Heart right ventricle (tissue), 16 donors: ENCODE measurements around the gene RSBN1L. TPM values are rescaled to one million over a fixed set of nuclear protein-coding genes. Genes with fewer than 3 reads are reported as not detected.

Source experiments
- ATAC-seq, 8 donors: fragments of 200-7000 bp; cut with Tn5 transposase; one replicate each; pipeline ENCODE4 v1.9.1; 2020; ENCODE audit warnings: mild to moderate bottlenecking in 8 of 8, moderate library complexity in 8 of 8, moderate number of reproducible peaks in 1 of 8
- DNase-seq, 2 donors: peaks; one replicate each; pipeline ENCODE4 v3.0.0-alpha.2; 2020
- H3K27ac ChIP-seq, 10 donors: fragments of 200-600 bp; sonication (generic) in 2 of 10; one replicate each; pipeline versions ENCODE4 v1.5.0 to v1.8.0; 2020 to 2022; ENCODE audit warnings: mild to moderate bottlenecking in 3 of 10
- H3K27me3 ChIP-seq, 7 donors: fragments of 200-600 bp; one replicate each; pipeline ENCODE4 v1.8.0; 2021 to 2022; ENCODE audit warnings: mild to moderate bottlenecking in 2 of 7
- H3K36me3 ChIP-seq, 9 donors: fragments of 200-600 bp; sonication (generic) in 1 of 9; one replicate each; pipeline versions ENCODE4 v1.5.0 to v1.8.0; 2020 to 2022; ENCODE audit warnings: mild to moderate bottlenecking in 2 of 9
- H3K4me1 ChIP-seq, 9 donors: fragments of 200-600 bp; sonication (generic) in 1 of 9; one replicate each; pipeline versions ENCODE4 v1.5.0 to v1.8.0; 2020 to 2022; ENCODE audit warnings: mild to moderate bottlenecking in 4 of 9
- H3K4me3 ChIP-seq, 10 donors: fragments of 200-600 bp; sonication (generic) in 2 of 10; one replicate each; pipeline versions ENCODE4 v1.5.0 to v1.8.0; 2020 to 2022; ENCODE audit warnings: mild to moderate bottlenecking in 7 of 10, moderate library complexity in 2 of 10
- H3K9me3 ChIP-seq, 11 donors: fragments of 200-600 bp in 10 of 11; sonication (generic) in 2 of 11; one replicate each; pipeline versions ENCODE4 v1.5.0 to v1.8.0; 2013 to 2022; ENCODE audit warnings: mild to moderate bottlenecking in 2 of 11, control low read depth in 1 of 11, moderate library complexity in 1 of 11
- WGBS, 2 donors: extraction: QIAGEN DNeasy Blood & Tissue Kit; methylation state at CpG; one replicate each; pipeline ENCODE4 v1.1.7; 2013; ENCODE audit warnings: inconsistent platforms in 1 of 2; 5-methylcytosine and 5-hydroxymethylcytosine counted together
- intact Hi-C, 10 donors: fragments of 100-400 bp; cut with DNase I; formaldehyde crosslinking; loops; one replicate each; pipeline versions ENCODE4 v1.11.1 to v1.14.2; 2022
- polyA plus RNA-seq, 2 donors: library from polyadenylated mRNA; stranded (reverse); fragments of 200-250 nt; gene quantifications; one replicate each; pipeline ENCODE4 v1.2.3, GENCODE V29; 2013
- total RNA-seq, 10 donors: library from RNA; stranded (reverse); fragmentation: NEBNext Ultra II Directional in 3 of 10; extraction: Animal tissue kit (Norgen Biotek cat#: 25700) in 3 of 10; gene quantifications; one replicate each; pipeline versions ENCODE4 v1.2.1 to v1.2.4, GENCODE V29; 2021 to 2023
- TF ChIP-seq, protein P1 (sequence below), 9 donors: fragments of 200-600 bp; sonication (generic) in 2 of 9; IDR thresholded peaks; one replicate each; pipeline versions ENCODE4 v1.5.0 to v1.8.0; 2021 to 2022; ENCODE audit warnings: antibody characterized with exemption in 9 of 9, mild to moderate bottlenecking in 5 of 9, moderate library complexity in 1 of 9
- donor health status: Arrhythmogenic right ventricular cardiomyopathy.
- donor health status: ischemic (EF 13 %, LVEDD 7.1; RV severe dilation, severe dysfunction).
- donor health status: healthy with polysubstance abuse.
- donor health status: DM: no; HTN: yes; CAD: no.
- donor health status: DM: no; HTN: no; CAD: no.
- donor health status: ischemic (EF 25% LVEDD 6.9; RV normal size, moderate dysfunction).
- donor health status: ischemic (EF 25% LVEDD 5.7; RV mildly dilated, moderate dysfunction).
- donor health status: healthy.
- donor health status: DM: yes; HTN: yes; CAD: no.
- donor health status: Ischemic cardiomyopathy.
- donor health status: ischemic (EF 35%, LVEDD 5.7; RV mildly dilated, moderate dysfunction).
- donor health status: nonischemic (EF 11% LVEDD 7.7; RV severe dilation, severe dysfunction).
- donor health status: DM: yes; HTN: yes; CAD: no.
- donor health status: PGD.
- donor health status: ischemic (EF 29% LVEDD 5.4; RV normal size, mild dysfunction).
- donor health status: nonischemic (EF 23%, LVEDD 6.1; RV moderate dilation, normal function).

RSBN1L gene
- total and polyA plus RNA-seq, 12 donors = 3.3 to 11.8 (median 9.6) TPM

DNA sequence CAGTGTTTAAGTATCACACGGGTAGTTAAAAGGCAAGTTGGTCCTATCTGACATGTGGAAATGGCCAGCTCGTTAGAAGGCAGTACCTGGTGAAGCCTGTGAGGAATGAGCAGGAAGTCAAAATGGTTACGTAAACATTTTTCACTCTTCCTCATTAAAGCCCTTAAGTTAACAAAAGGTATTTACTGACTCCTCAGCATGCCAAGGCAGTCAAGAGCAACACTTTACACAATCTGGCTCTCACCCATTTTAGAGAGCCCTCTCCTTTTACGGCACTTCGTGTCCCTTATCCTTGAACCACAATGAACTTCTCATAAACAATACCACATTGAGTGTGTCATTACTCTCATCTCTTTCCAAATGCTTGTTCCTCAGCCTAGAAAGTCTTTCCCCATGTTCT, 11.0 kb upstream of the RSBN1L start:
- Histone ChIP-seq H3K27ac (no peak overlapping the region), H3K36me3 (peaks cover 0 to 28% (median 0%) of the 10 kb centered on the region in 9 donors), H3K4me1 (peaks cover 0 to 27% (median 10%) of the 10 kb centered on the region in 9 donors), H3K9me3 (no peaks in the 10 kb centered on the region), H3K27me3 (no peaks in the 10 kb centered on the region), H3K4me3 (no peak overlapping the region)
- intact Hi-C loops = no loop called here
- TF ChIP-seq, protein P1, sequence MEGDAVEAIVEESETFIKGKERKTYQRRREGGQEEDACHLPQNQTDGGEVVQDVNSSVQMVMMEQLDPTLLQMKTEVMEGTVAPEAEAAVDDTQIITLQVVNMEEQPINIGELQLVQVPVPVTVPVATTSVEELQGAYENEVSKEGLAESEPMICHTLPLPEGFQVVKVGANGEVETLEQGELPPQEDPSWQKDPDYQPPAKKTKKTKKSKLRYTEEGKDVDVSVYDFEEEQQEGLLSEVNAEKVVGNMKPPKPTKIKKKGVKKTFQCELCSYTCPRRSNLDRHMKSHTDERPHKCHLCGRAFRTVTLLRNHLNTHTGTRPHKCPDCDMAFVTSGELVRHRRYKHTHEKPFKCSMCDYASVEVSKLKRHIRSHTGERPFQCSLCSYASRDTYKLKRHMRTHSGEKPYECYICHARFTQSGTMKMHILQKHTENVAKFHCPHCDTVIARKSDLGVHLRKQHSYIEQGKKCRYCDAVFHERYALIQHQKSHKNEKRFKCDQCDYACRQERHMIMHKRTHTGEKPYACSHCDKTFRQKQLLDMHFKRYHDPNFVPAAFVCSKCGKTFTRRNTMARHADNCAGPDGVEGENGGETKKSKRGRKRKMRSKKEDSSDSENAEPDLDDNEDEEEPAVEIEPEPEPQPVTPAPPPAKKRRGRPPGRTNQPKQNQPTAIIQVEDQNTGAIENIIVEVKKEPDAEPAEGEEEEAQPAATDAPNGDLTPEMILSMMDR (IDR thresholded peaks at IDR 0.05) = no peak
- WGBS, 2 donors = 47 to 51% methylated on average over 5 of the region's 5 CpGs
- ATAC-seq (peak in 2 of 8 donors; percentile 62 to 73), DNase-seq (no peak)

DNA sequence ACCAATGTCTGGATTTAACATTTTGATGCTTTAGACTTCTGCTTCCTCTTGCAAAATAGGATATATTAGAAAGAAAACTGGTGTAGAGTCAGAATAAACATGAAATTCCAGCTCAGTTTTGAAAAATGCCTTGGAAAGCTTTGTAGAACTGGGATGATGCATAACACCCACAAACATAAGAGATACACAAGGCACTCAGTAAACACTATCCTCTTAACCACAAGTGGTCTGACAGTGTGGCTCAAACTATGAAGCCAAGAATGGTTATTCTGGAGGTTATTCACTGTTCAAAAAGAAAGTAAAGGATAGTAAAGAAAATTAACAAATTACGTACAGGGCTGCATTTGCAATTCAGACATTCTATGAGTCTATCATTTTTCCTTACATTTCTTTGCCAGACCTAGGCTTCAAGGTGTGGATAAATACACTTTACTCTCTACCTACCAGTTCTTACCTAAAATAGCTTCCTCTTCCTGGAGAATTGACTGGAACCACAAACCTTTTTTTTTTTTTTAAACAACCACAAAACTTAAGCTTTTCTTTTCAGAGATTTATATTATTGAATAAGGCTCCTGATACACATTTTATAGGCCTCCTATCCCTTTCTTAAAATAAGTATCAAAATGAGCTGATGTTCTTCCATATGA, 9.0 kb upstream of the RSBN1L start:
- H3K4me1 ChIP-seq = peaks cover 0 to 27% (median 10%) of the 10 kb centered on the region in 9 donors
- ATAC-seq (no peak), DNase-seq (no peak)
- peaks cover 0 to 27% (median 0%) of the 10 kb centered on the region in 9 donors for H3K36me3 ChIP-seq
- intact Hi-C loops = no loop called here
- H3K9me3 ChIP-seq = no peaks in the 10 kb centered on the region
- TF ChIP-seq, protein P1 (IDR thresholded peaks at IDR 0.05) = no peak
- no peak overlapping the region for H3K4me3 ChIP-seq
- 95 to 100% methylated on average over 1 of the region's 1 CpG for WGBS, 2 donors
- no peak overlapping the region for H3K27ac ChIP-seq
- H3K27me3 ChIP-seq = no peaks in the 10 kb centered on the region

DNA sequence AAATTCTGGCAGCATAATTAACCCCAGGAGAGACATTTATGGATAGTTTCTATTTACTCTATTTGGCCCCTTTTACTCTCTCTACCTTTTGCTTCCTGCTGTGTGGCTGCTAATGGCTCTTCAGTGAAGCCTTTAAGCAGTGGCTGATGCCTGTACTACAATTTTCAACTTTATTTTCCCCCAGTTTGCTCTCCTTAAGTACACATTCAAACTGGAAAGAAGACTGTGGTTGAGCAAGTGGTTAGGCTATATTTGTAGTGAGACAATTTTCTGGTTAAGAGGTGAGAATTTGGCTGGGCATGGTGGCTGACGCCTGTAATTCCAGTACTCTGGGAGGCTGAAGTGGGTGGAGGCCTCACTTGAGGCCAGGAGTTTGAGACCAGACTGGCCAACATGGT, 8.5 kb upstream of the RSBN1L start:
- Histone ChIP-seq H3K36me3 (peaks cover 0 to 23% (median 0%) of the 10 kb centered on the region in 9 donors), H3K4me1 (peaks cover 0 to 27% (median 13%) of the 10 kb centered on the region in 9 donors), H3K9me3 (no peaks in the 10 kb centered on the region), H3K27me3 (no peaks in the 10 kb centered on the region), H3K27ac (no peak overlapping the region), H3K4me3 (no peak overlapping the region)
- ATAC-seq (no peak), DNase-seq (no peak)
- intact Hi-C loops = no loop called here
- TF ChIP-seq, protein P1 (IDR thresholded peaks at IDR 0.05) = no peak
- WGBS, 2 donors = 96 to 100% methylated on average over 1 of the region's 1 CpG

DNA sequence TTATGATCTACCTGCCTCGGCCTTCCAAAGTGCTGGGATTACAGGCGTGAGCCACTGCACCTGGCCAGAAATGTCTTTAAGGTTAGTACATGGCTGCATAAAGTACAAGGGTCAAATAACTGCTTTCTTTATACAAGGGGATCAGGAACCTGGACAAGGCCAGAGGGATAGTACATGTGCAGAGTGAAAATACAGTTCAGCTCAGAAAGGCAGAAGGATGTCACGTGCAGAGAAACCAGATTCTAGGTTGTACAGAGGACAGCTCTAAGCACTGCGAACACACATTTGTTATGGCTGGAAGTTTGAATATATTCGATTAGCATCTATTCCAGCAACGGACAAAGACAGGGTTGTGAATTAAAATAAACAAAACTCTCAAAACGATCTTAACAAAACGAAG, 6.0 kb upstream of the RSBN1L start:
- no peak overlapping the region for H3K27ac ChIP-seq
- peaks cover 0 to 35% (median 19%) of the 10 kb centered on the region in 9 donors for H3K4me1 ChIP-seq
- 86% methylated on average over 8 of the region's 8 CpGs for WGBS, 2 donors
- no peak for DNase-seq
- no peak for ATAC-seq
- no peaks in the 10 kb centered on the region for H3K27me3 ChIP-seq
- H3K4me3 ChIP-seq = no peak overlapping the region
- H3K36me3 ChIP-seq = peaks cover 0 to 16% (median 0%) of the 10 kb centered on the region in 9 donors
- H3K9me3 ChIP-seq = no peaks in the 10 kb centered on the region
- intact Hi-C loops = no loop called here
- TF ChIP-seq, protein P1 (IDR thresholded peaks at IDR 0.05) = no peak
